HL-60 (cell line): ENCODE measurements around the gene NT5C3A.

Experiments used
- DNase-seq, 2 experiments: peaks; one replicate each; pipeline ENCODE4 v3.0.0-alpha.2; 2010 to 2020; ENCODE audit warnings: low read depth in 1 of 2, low spot score in 1 of 2
- H3K27ac ChIP-seq: fragments of 250-450 bp; sonication (Bioruptor Pico); replicated peaks from 2 replicates; pipeline ENCODE4 v1.5.1; 2020; ENCODE audit warnings: mild to moderate bottlenecking, moderate library complexity
- H3K27me3 ChIP-seq: fragments of 250-450 bp; sonication (Bioruptor Pico); 2 replicates; pipeline ENCODE4 v1.5.1; 2021; ENCODE audit warnings: mild to moderate bottlenecking, moderate library complexity; ENCODE audit not compliant: insufficient read depth, poor library complexity, severe bottlenecking
- H3K4me3 ChIP-seq: replicated peaks from 2 replicates; pipeline ENCODE4 v1.5.1; 2011; ENCODE audit warnings: mild to moderate bottlenecking, control low read depth, low read length; ENCODE audit not compliant: insufficient read depth
- GABPA ChIP-seq: IDR thresholded peaks from 2 replicates; pipeline ENCODE4 v1.6.1; 2012; ENCODE audit warnings: low read depth
- POLR2AphosphoS5 ChIP-seq: IDR thresholded peaks from 2 replicates; pipeline ENCODE4 v1.6.1; 2012; ENCODE audit warnings: low read depth
- SPI1 ChIP-seq: IDR thresholded peaks from 2 replicates; pipeline ENCODE4 v1.6.1; 2012; ENCODE audit warnings: low read depth, mild to moderate bottlenecking, borderline replicate concordance
- TF ChIP-seq, protein P1 (sequence below): IDR thresholded peaks from one replicate; pipeline ENCODE4 v1.5.1; 2011; ENCODE audit warnings: low read length, control low read depth, inconsistent platforms; ENCODE audit not compliant: insufficient read depth
- TF ChIP-seq, protein P2 (sequence below): IDR thresholded peaks from 2 replicates; pipeline ENCODE4 v1.6.1; 2012; ENCODE audit warnings: low read depth; ENCODE audit not compliant: insufficient replicate concordance

The NT5C3A gene

DNA sequence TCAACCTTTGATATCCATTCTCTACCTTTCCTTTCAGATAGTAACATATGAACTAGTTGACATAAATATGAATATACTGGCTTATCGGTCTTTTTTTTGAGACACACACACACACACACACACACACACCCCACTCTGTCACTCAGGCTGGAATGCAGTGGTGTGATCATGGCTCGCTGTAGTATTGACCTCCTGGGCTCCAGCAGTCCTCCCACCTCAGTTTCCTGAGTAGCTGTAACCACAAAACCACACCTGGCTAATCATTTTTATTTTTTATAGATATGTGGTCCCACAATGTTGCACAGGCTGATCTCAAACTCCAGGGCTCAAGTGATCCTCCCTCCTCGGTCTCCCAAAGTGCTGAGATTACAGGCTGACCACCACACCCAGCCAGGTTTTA lies 14.2 kb upstream of the NT5C3A start:
- H3K4me3 ChIP-seq = no peak overlapping the region
- no peaks in the 10 kb centered on the region for H3K27me3 ChIP-seq
- TF ChIP-seq SPI1 = no peak
- no peak for TF ChIP-seq GABPA
- TF ChIP-seq, protein P1, sequence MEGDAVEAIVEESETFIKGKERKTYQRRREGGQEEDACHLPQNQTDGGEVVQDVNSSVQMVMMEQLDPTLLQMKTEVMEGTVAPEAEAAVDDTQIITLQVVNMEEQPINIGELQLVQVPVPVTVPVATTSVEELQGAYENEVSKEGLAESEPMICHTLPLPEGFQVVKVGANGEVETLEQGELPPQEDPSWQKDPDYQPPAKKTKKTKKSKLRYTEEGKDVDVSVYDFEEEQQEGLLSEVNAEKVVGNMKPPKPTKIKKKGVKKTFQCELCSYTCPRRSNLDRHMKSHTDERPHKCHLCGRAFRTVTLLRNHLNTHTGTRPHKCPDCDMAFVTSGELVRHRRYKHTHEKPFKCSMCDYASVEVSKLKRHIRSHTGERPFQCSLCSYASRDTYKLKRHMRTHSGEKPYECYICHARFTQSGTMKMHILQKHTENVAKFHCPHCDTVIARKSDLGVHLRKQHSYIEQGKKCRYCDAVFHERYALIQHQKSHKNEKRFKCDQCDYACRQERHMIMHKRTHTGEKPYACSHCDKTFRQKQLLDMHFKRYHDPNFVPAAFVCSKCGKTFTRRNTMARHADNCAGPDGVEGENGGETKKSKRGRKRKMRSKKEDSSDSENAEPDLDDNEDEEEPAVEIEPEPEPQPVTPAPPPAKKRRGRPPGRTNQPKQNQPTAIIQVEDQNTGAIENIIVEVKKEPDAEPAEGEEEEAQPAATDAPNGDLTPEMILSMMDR = no peak
- no peak for TF ChIP-seq POLR2AphosphoS5
- TF ChIP-seq, protein P2, sequence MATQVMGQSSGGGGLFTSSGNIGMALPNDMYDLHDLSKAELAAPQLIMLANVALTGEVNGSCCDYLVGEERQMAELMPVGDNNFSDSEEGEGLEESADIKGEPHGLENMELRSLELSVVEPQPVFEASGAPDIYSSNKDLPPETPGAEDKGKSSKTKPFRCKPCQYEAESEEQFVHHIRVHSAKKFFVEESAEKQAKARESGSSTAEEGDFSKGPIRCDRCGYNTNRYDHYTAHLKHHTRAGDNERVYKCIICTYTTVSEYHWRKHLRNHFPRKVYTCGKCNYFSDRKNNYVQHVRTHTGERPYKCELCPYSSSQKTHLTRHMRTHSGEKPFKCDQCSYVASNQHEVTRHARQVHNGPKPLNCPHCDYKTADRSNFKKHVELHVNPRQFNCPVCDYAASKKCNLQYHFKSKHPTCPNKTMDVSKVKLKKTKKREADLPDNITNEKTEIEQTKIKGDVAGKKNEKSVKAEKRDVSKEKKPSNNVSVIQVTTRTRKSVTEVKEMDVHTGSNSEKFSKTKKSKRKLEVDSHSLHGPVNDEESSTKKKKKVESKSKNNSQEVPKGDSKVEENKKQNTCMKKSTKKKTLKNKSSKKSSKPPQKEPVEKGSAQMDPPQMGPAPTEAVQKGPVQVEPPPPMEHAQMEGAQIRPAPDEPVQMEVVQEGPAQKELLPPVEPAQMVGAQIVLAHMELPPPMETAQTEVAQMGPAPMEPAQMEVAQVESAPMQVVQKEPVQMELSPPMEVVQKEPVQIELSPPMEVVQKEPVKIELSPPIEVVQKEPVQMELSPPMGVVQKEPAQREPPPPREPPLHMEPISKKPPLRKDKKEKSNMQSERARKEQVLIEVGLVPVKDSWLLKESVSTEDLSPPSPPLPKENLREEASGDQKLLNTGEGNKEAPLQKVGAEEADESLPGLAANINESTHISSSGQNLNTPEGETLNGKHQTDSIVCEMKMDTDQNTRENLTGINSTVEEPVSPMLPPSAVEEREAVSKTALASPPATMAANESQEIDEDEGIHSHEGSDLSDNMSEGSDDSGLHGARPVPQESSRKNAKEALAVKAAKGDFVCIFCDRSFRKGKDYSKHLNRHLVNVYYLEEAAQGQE = no peak
- no peak for DNase-seq
- H3K27ac ChIP-seq = no peak overlapping the region

DNA sequence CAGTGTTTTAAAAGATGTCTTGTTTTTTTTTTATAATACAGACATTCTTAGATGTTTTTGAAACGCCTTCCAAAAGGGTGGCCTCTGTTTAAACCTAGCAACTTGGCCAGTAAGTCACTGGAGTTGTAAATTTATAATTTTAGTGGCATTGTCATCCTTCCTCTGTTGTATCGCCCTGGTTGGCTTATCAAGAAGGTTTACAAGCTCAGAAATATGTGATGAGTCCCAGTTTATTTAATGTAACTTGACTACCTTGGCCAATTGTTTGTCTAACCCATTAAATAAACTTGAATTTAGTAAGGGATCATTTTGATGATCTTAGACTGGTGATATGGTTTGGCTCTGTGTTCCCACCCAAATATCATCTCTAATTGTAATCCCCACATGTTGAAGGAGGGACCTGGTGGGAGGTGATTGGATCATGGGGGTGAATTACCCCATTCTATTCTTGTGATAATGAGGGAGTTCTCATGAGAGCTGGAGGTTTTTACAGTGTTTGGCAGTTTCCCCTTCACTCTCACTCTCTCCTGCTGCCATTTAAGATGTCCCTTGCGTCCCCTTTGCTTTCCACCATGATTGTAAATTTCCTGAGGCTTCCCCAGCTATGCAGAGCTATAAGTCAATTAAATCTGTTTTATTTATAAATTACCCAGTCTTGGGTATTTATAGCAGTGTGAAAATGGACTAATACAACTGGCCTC lies 13.4 kb upstream of the NT5C3A start:
- no peaks in the 10 kb centered on the region for H3K27me3 ChIP-seq
- no peak overlapping the region for H3K4me3 ChIP-seq
- no peak overlapping the region for H3K27ac ChIP-seq
- DNase-seq = no peak
- no peak for TF ChIP-seq POLR2AphosphoS5
- TF ChIP-seq, protein P1 = no peak
- TF ChIP-seq, protein P2 = no peak
- no peak for TF ChIP-seq GABPA
- TF ChIP-seq SPI1 = no peak

DNA sequence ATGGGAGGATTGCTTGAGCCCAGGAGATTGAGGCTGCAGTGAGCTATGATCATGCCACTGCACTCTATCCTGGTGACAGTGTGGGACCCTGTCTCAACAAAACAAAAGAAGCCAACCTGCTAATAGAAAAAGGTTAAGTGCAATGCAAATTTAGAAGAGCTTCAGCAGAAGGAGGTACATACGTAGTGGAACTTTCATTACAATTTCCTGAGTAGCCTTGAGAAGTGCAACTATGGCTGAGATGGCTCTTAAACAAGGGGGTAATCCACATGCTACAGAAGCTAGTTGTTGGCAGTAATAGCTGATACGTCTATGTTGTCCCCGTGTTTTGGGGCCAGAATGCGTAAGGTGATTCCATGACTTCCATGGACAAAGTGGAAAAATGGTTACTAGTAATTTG lies 10.7 kb upstream of the NT5C3A start:
- no peaks in the 10 kb centered on the region for H3K27me3 ChIP-seq
- DNase-seq = no peak
- TF ChIP-seq GABPA = no peak
- TF ChIP-seq, protein P1 = no peak
- no peak for TF ChIP-seq POLR2AphosphoS5
- TF ChIP-seq, protein P2 = no peak
- TF ChIP-seq SPI1 = no peak

More for the DNA sequence above, 10.7 kb upstream of the NT5C3A start:
- no peak overlapping the region for H3K4me3 ChIP-seq
- no peak overlapping the region for H3K27ac ChIP-seq
